ENCODE results near the gene KIF1A.

KIF1A gene

DNA sequence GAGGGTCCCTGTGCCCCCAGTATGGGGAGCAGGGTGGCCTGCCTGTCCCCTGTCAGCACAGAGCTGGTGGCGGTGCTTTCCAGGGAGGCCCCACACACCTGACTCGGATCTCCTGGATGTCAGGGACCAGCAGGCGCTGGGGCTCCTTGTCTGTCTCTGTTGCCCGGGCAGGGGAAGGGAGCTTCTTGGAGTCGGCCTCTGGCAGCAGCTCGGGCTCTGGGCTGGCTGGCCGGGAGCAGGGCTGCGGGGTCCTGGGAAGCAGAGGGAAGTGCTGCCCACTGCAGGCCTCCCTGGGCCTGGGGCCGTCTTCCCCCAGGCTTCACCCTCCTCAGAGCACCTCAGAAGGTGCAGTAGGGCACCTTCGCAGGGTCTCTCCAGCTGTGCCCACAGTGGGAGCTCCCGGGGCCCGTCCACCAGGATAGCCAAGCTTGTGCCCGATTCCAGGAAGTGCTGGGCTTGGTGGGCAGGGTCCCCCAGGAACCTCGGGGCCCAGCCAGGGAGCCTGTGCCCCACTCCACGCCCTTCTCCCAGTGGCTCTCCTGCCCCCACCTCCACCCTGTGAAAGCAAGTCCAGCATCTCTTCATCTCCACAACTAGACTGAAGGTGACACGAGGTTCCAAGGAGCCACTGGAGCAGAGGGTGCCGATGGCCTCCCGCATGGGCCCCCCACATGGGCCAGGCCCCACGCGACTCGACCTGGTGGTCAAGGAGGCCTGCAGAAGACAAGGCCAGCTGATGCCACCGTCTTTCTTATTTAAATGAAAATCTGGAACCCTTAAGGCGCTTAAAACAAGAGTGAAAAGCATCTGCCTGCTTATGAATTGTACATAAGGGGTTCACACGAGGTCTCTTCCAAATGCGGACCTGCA, 100.1 kb downstream of the KIF1A start:
- DNase-seq (ENCODE audit: low read depth) = no peak

DNA sequence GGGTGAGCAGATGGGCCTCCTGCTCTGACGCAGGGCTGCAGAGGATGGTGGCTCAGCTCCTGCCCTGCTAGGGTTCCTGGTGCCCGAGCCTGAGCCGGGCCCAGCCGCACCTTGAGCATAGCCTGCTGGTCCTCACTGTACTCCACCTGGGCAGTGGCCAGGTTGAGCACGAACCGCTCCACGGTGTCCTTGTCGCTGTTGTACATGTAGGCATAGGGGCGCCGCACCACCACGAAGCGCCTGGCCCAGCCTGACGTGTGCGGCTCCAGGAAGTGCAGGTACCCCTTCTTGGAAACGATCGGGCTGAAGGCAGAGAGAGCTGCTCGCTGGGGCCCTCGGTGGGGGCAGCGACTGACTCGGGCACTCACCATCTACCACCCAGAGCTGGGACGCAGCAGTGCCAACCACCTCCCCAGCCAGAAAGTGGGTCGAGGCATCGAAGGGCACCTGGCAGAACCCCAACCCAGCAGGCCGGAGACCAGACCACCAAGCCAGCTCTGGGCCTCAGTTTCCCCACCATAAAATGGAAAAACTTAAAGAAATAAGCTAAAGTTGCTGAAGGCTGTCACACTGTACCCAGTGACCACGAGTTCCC, 101.0 kb downstream of the KIF1A start:
- no peak for DNase-seq (ENCODE audit: low read depth)

DNA sequence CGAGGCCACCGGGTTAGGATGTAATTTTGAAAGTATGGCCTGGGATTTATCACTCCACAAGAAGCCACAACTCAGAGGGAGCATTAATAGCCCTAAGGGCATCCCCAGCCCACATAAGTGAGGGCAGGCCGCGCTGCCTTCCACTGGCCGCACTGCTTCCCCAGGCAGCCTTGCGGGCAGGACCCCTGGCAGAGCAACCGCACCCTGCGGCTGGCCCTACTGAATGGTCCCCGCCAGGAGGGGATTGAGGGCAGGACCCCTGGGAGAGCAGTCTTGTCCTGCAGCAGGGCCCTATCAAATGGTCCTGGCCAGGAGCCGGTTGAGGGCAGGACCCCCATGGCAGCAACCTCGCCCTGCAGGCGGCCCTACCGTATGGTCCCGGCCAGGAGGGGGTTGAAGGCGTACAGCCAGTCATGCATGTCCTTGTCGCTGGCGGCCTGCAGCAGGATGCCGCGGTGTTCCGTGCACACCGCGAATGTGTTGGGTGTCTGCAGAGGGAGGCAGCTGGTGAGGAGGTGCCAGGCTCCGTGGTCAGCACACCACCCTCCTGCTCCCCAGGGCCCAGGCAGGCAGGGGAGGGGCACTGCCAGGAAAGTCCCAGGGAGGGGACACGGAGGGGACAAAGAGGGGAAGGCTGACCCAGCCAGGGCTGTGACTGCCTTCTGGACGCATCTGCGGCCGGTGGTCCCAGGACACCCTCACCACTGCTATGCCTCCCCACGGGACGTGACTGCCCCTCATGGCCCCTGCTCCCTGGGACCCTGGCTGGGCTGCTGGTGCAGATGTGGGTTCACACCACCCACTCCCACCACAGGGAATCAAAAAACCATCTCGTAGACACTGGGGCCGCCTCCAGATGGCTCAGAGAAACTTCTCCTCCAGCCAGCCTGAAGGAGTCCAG, 102.1 kb downstream of the KIF1A start:
- no peak for DNase-seq (ENCODE audit: low read depth)

DNA sequence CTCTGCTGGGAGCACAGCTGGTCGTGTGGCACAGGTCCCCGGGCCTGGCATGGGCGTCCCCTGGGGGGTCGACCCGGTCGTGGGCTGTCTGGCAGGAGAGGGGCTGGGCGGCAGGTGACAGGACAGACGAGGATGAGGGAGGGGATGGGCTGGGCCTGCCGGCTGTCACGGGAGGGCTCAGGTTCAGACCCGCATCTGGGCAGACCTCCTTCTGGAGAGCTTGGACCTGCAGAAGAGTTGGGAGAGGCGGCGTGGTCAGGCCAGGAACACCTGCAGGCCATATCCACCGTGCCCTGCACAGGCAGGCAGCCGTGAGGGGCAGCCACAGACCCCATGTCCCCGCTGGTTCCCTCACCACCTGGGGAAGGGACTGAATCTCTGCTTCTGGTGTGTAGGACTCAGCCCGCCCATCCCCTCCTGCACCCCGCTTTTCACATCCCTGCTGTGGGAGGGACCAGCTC, 102.8 kb downstream of the KIF1A start:
- DNase-seq (ENCODE audit: low read depth) = no peak

DNA sequence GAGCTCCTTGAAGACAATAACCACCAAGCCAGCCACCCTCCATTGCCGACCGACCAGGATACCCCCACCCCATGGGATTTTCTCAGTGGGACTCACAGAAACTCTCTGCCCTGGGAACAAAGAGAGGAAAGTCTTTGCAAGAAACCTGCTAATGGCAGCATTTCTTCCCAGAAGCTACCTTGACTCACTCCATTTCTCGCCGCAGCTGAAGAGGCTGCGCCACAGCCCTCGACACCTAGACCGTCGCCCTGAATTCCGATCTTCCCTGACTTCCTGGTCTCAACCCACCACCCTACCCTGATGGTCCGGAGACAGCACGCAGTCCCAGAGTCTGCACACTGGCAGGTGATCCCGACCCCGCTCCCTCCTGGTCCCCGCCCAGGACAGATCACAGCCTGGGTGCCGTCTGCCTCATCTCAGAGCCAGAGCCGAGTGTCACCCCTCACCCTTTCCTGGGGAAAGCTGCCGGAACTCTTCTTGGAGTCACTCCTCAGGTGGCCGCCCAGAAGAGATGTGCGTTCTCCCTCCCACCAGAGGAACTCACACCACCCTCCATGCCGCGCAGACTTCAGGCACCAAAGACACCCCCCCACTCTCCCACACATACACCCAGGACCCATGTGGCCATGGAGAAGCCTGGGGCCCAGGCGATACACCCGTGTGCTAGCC, 103.8 kb downstream of the KIF1A start:
- no peak for DNase-seq (ENCODE audit: low read depth)

DNA sequence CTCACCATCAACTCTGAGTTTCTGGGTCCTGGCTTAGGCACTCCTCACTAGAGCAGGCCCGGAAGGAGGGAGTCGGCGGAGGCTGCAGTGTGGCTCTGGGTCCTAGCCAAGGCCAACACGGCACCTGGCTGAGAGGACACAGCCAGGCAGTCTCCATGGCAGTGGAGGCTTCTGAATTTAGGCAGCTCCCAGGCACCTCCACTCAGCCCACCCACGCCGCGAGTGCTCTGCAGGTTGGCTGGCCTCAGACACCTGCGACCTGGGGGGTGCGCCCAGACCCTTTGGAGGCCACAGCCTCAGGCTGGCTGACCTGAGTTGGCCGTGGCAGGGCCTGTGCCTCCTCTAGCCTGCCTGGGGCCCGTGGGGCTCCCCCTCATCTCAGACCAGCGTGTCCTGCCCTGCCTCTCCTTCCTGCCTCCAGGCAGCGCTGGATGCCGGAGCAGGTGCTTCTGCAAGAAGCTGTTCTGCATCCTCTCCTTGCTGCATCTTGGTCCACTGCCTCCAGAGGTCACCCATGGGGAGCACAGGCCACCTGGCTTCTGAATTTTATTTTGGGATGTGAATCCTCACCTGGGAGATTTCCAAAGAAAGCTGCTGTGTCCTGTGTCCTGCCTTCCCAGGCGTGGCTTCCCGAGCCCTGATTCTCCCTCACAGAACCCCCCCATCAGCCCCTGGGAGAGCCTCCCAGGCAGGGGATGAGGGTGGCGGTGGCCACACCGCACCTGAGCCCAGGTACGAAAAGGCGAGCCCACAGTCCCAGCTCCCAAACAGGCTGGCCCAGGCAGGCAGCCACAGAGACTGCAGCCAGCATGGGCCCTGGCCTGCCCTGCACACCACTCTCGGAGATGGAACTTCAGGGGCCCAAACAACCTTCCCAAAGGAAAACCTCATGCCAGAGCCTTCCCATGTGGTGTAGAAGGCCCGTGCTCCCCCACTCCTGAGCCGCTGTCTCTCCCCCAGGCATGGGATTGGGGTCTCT, 105.0 kb downstream of the KIF1A start:
- no peak for DNase-seq (ENCODE audit: low read depth)

DNA sequence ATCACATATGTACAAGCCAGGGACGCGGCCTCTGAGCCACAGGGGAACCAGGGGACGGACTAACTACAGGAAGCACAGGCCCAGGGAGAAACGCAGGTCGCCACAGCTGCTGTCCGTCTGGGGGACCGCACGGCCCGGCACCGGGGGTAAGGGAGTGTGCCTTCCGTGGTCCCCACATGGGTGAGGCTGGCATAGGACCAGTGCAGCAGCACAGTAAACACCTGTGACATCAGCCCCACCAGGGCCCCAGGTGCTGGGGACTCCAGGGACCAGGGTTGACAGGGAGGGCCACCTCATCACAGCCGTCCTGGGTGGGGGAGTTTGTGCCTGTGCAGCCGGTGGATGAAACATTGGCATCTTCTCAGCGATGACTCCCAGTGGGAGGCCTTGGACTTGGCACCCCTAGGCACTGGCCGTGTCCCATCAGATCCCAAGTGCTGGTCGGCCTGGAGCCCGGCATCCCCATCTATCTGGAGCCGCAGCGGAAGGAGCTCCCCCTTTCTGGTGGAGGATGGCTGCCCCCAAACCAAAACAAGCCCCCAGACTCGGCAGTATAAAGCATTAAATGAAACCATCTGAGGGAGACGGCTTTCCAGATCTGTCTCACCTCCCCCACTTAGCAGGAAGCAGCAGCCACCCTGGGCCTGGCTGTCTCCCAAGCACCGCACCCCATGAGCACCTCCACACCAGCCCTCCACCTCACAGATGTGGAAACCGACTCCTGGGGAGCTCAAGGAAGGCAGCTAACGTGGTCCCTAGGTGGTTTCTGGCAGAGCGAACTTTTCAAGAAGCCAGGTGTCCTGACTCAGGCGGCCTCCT, 105.9 kb downstream of the KIF1A start:
- DNase-seq (ENCODE audit: low read depth) = no peak

DNA sequence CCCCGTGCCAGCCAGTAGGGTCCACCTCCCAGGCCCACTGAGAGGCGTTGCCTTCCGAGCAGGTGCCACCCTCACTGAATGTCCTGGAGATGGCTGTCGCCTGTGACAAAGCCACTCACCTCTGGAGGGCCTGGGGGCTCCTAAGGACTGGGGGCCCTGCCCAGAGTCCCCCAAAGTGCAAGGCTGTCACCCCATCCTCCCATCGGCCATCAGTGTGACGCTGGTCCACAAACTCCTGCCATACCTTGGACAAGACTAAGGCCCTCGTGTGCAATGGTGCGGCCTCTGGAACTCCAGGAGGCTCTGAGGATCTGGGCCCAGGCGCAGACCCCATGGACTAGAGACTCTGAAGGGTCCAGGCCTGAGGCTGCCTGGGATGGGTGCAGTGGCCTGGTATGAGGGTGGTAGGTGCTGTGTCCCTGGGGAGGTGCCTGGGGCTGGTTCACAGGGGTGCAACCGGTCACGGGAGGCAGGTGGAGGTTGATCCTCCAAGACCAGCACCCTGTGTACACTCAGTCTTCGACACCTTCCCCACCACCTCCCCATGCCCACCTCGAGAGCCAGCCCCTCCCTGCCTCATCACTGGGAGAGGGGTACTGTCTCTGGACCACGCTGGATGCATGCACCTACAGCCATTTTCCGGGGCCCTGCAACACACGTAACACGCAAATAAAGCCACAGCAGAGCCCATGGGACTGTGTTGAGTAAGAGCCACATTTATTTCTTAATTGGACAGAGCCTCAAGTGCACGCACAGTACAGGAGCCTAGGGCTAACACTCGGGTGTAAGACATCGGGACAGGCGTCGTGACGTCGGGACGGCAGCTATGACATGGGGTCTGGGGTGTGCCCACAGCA, 106.7 kb downstream of the KIF1A start:
- no peak for DNase-seq (ENCODE audit: low read depth)

DNA sequence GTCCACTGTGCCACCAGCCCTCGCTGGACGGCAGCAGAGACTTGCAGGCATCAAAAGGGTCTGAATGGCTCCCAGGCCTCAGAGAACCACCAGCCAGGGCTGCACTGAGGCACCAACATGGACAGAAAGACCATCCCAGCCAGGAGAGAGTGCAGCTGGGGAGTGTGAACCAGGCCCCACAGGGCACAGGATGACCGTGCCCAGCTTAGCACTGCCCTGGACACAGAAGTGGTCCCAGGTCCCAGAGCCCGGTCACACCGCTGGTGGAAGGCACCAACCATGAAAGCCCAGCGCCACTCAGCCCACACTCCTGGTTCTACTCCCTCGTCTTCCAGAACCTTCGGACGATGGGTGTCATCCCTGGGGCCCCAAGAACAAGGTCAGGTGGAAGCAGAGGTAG, 107.9 kb downstream of the KIF1A start:
- DNase-seq (ENCODE audit: low read depth) = no peak

DNA sequence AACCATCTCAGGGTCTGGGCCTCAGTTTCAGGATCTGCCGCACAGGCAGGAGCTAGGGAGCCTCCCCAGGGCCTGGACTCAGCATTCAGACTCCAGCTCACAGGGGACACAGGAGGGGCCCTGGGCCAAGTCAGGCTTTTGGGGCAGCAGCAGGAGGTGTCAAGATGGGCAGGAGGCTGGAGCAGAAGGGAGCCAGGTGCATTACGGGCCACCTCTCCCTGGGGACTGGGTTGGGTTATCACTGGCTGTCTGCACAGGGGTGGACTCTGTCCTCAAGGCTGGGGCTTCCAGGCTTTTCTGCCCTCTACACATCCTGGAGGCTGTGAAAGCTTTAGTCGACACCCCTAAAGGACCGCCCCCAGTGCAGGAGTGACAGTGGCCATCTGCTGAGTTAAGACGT, 108.3 kb downstream of the KIF1A start:
- DNase-seq (ENCODE audit: low read depth) = no peak

DNA sequence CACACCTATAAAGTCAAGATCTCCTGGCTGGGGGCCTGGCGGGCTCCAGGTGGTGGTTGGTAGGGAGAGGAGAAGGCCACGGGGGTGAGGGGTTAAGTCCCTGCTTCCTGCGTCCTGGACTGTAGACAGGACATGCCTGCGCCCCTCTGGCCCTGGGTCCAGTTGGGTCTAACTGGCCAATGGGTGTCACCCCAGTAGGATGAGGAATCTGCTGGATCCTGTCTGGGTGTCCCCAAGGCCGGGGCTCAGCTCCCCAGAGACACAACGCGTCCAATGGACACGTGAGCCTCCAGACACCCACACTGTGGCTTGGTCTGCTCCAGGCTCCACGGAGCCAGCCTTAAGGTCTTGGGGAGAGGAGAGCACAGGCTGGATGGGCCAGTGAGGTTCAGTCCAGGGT, 108.7 kb downstream of the KIF1A start:
- no peak for DNase-seq (ENCODE audit: low read depth)

DNA sequence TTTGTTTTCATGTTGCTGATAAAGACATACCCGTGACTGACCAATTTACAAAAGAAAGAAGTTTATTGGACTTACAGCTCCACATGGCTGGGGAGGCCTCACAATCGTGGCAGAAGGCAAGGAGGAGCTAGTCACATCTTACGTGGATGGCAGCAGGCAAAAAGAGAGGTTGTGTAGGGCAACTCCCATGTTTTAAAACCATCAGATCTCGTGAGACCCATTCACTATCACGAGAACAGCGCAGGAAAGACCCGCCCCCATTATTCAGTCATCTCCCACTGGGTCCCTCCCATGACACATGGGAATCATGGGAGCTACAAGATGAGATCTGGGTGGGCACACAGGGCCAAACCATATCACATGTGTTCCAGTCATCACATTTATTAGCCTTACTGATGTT, 111.6 kb downstream of the KIF1A start:
- no peak for DNase-seq (ENCODE audit: low read depth)

DNA sequence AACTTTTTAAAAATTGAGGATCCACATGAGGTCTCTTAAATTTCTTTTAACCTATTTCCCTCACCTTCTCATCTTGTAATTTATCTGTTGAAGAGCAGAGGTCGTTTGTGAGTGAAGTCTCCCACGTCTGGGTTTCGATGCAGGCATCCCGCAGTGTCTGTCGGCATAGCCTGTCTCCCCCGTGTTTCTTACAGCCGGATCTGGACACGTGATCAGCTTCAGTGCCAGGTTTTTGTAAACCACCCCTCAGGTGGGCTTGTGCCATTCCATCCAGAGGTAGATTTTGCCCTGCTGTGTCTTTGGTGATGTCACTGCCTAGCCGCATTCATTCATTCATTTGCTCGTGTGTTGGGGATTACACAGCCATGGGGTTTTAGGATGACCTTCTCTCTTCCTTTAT, 112.2 kb downstream of the KIF1A start:
- no peak for DNase-seq (ENCODE audit: low read depth)

DNA sequence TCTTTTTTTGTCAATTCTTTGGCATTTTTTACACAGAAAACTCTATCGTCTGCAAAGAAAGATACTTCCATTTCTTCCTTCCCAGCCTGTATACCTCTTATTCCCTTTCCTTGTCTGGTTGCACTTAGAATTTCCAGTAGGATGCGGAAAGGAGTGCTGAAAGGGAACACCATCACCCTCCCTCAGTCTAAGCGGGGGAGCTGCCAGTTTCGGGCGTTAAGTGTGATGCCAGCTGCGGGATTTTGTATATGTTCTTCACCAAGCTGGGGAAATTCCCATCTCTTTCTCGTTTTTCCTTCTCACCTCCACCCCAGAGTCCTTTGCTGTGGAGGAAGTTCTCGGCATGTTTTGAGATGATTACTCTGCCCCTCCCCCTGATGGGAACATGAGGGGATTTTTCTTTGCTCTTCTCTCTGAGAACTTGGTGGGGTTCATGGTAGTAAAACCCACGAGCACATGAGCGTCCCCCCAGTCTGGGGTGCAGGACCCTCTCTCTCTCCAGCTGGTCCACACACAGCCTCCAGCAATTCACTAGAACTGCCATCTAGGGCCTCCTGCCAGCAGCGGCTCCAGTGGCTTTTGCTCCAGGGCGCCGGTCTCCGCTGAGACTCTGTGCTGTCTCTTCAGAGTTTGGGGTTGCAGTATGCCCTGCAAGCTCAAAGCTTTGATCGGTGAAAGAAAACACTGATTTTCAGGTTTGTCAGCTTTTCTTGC, 112.8 kb downstream of the KIF1A start:
- no peak for DNase-seq (ENCODE audit: low read depth)

DNA sequence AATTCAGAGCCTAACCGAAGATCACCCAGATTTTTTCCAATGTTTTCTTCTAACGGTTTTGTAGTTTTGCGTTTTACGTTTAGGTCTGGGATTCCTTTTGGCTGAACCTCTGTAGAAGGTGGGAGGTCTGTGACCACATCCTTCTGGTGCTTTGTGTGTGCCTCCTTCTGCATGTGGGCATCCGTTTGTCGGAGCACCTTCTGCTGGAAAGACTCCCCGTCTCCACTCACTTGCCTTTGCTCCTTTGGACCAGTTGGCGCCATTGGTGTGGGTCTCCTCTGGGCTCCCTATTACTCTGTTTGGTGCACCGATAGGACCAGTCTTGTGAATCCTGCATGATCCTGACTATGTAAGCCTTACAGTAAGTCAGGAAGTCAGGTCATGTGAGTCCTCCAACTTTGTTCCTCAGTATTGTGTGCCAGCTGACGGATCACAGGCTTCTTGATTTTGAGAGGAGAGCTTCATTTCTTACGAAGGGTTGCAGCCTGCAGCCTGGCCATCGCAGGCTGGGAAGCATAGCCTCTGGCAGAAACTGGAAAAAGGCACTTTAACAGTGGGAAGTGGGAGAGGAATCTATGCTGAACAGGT, 114.7 kb downstream of the KIF1A start:
- no peak for DNase-seq (ENCODE audit: low read depth)

DNA sequence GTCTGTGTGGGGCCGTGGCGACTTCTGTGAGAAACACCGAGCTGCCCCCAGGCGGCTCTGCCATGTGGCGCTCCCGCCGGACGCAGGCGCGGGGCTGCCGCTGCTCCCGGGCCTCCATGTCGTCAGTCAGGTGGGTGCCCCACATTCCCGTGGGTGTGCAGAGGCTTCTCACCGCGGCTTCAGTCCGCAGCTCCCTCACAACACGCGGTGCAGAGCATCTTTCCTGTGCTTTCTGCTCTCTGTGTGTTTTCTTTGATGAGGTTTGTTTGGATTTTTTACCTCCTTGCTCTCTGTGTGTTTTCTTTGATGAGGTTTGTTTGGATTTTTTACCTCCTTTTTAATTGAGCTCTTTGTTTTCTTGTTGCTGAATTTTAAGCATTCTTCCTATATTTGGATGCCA, 115.4 kb downstream of the KIF1A start:
- no peak for DNase-seq (ENCODE audit: low read depth)

DNA sequence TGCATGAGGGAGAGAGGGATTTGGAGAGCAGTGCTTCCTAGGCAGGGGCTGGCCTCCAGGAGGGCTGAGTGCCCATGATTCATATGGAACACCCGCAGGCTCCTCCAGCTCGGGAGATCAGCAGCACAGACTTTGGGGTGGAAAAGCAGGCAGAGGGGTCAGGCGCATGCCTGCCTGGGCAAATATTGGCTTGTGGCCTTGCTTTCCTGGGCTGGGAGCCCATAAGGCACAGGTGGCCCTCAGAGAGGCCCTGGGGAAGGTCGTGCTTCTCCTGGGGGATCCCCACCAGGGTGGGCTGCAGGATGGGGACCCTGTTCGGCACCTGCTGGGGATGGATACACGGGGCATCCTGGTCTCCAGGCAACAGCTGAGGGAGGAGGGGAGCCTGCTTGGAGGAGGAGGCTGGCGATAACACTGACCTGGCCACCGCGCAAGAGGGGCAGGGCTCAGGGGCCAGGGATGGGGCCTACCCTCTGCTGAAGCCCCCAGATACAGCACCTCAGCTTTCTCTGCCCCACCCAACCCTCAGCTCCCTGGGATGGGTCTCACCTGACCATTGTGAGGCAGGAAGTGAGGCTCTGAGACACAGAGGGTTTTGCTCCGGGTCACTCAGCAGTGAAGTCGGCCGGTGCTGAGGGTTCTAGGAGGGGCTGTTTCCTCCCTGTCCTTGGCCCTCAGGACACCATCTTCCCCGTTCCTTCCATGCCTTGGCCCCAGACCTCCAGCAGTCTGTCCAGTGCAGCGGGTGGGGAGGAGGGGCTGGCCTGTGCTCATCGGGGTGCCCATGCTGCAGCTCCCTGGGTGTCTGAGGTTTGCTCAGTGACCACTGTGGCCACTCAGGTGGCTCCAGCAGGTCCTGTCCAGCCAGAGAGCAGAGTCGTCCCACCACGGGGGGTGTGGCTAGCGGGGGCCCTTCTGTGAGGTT, 116.3 kb downstream of the KIF1A start:
- DNase-seq (ENCODE audit: low read depth) = no peak

Data from CMK (cell line).